GM19324 (cell line): Measurements from ENCODE around the gene TANC2.

Experiments
- ATAC-seq: cut with Tn5 transposase; IDR thresholded peaks from one replicate; pipeline ENCODE4 v1.9.1; 2021; ENCODE audit warnings: mild to moderate bottlenecking, moderate library complexity; ENCODE audit not compliant: unreplicated experiment, low FRiP score

TANC2 gene

GRCh38 chr17:62965686-62966425 lies at the start of gene TANC2:
Gene TANC2, plus strand, starts transcription at chr17:62966235. Its CDS starts 43,325 bp downstream, at chr17:63009560.
- no peak for ATAC-seq

- ATAC-seq, result no peak
These were observed 49.1 kb upstream of the TANC2 start for GRCh38 chr17:62916684-62917571.

GRCh38 chr17:62919388-62919787 lies 46.6 kb upstream of the TANC2 start:
- ATAC-seq, result no peak

GRCh38 chr17:62920300-62920699 lies 45.7 kb upstream of the TANC2 start:
- ATAC-seq, result no peak

GRCh38 chr17:62921817-62922216 lies 44.2 kb upstream of the TANC2 start:
- no peak for ATAC-seq

GRCh38 chr17:62923258-62924150 lies 42.5 kb upstream of the TANC2 start:
- no peak for ATAC-seq

- ATAC-seq, result no peak
These were observed 40.7 kb upstream of the TANC2 start for GRCh38 chr17:62925267-62925836.

GRCh38 chr17:62927083-62927482 lies 39.0 kb upstream of the TANC2 start:
- no peak for ATAC-seq

GRCh38 chr17:62929320-62929719 lies 36.7 kb upstream of the TANC2 start:
- ATAC-seq, result no peak

GRCh38 chr17:62931101-62931500 lies 34.9 kb upstream of the TANC2 start:
- ATAC-seq, result no peak

GRCh38 chr17:62933501-62934385 lies 32.3 kb upstream of the TANC2 start:
- no peak for ATAC-seq

- ATAC-seq, result no peak
These were observed 30.9 kb upstream of the TANC2 start for GRCh38 chr17:62935098-62935497.

GRCh38 chr17:62935523-62935922 lies 30.5 kb upstream of the TANC2 start:
- no peak for ATAC-seq

- no peak for ATAC-seq
These were observed 28.4 kb upstream of the TANC2 start for GRCh38 chr17:62937606-62938005.

- no peak for ATAC-seq
These were observed 24.6 kb upstream of the TANC2 start for GRCh38 chr17:62941358-62941991.

- no peak for ATAC-seq
These were observed 17.7 kb upstream of the TANC2 start for GRCh38 chr17:62948370-62948769.

GRCh38 chr17:62949036-62949435 lies 17.0 kb upstream of the TANC2 start:
- ATAC-seq, result no peak

- ATAC-seq, result no peak
These were observed 16.0 kb upstream of the TANC2 start for GRCh38 chr17:62950067-62950466.

GRCh38 chr17:62955841-62956352 lies 10.1 kb upstream of the TANC2 start:
- no peak for ATAC-seq
